DMS114 treated with DMSO at 0.1 percent for 48 hours (cell line): ENCODE results near the gene CRB3.
"Not testable (repeated sequence)": the region's sequence is repeated elsewhere in the genome, so short reads cannot be mapped to it uniquely, and the experiment has no call there.

ENCODE experiments used
- DNase-seq: peaks from one replicate; lab custom pipeline; 2025; ENCODE audit not compliant: unreplicated experiment; lab: John Stamatoyannopoulos, UW

The CRB3 gene

DNA sequence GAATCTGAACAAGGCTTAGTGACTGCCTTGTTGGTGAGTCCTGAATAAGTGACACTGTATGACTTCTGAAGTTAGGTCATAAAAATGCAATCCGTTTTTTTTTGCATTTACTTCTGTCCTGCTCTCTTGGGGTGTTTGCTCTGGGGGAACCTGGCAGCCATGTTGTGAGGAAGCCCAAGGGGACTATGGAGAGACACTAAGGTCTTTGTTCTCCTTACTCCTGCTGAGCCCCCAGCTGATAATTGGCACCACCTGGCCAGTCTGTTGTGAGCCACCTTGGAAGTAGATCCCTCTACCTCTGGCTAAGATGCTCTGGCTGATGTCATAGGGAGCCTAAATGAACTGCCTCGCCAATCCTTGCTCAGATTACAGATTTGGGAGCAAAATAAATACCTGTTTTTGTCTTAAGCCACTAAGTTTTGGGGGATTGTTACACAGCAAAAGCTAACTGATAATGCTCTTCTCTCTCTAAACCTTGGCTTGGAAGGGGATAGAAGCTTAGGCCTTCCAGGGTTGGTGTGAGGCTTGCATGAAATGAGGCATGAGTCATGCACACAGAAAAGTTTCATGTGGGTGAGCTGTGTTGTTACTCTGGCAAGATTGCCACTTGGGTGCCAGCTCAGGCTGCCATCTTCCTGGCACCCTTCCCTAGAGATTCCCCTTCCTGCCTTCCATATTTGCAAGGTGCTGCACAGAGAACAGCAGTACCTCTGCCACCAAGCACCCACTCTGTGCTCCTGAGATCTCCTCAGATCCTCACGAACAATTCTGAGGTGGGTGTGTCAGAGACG lies 27.9 kb downstream of the CRB3 start:
- DNase-seq = no peak

DNA sequence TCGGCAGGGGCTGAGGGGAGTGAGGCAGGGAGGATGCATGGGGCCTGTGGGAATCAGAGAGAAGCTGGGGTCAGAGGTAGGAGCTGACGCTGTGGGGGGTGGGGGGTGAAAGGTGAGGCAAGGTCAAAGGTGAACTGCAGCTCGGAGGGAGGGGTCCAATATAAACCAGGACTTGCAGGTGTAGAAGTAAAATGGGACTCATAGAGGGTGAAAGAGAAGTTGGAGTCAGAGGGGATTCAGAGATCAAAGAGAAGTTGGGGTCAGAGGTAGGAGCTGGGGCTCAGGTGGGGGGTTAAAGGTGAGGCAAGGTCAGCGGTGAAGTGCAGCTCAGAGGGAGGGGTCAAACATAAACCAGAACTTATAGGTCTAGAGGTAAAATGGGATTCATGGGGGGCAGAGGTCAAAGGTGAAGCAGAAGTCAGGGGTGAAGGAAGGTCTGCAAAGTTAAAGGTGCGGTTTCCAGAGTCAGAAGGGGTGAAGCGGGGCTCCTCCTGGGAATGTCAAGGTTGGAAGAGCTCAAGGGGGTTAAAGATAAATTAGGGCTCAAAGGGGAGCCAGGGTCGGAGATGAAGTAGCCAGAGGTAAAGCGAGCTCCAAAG lies 30.5 kb downstream of the CRB3 start:
- DNase-seq = no peak

DNA sequence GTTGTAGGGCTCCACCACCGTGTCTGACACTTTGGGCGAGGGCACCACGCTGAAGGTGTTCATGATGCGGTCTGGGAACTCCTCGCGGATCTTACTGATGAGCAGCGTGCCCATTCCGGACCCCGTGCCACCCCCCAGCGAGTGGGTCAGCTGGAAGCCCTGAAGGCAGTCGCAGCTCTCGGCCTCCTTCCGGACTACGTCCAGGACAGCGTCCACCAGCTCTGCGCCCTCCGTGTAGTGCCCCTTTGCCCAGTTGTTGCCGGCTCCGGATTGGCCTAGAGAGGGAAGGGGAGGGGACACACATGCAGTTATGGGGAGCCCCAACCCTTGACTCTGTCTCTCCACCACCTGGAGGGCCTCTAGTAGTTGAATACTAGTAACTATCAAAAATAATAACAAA lies 31.9 kb downstream of the CRB3 start:
- no peak for DNase-seq

DNA sequence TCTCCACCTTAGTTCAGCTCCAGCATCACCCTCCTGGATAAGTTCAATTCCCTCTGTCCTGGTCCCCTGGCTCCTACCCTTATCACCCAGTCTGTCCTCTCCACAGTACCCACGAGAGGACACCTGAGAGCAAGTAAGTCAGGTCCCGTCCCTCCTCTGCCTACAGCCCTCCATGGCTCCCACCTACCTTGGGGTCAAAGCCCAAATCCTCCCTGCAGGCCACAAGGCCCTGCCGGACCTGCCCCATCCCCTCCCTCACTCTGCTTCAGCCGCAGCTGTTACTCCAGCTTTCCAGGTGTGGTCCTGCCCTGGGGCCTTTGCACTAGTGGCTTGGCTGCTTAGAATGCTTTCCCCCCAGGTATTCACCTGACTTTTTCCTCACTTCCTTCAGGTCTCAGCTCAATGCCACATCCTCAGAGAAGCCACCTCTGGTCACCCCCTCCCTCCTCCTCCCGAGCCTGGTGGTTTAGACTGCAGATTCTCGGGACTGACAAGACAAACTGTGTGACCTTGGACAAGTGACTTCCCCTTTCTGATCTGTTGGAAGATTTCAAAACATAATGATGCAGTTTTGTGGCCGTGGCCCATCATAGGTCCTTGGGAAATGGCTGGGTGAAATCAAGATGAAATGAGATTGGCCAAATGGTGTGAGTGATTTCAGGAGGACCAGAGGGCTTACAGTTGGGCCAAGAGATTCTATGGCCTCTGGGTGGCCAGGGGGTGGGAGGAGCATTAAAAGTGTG lies 34.4 kb downstream of the CRB3 start:
- DNase-seq = no peak

DNA sequence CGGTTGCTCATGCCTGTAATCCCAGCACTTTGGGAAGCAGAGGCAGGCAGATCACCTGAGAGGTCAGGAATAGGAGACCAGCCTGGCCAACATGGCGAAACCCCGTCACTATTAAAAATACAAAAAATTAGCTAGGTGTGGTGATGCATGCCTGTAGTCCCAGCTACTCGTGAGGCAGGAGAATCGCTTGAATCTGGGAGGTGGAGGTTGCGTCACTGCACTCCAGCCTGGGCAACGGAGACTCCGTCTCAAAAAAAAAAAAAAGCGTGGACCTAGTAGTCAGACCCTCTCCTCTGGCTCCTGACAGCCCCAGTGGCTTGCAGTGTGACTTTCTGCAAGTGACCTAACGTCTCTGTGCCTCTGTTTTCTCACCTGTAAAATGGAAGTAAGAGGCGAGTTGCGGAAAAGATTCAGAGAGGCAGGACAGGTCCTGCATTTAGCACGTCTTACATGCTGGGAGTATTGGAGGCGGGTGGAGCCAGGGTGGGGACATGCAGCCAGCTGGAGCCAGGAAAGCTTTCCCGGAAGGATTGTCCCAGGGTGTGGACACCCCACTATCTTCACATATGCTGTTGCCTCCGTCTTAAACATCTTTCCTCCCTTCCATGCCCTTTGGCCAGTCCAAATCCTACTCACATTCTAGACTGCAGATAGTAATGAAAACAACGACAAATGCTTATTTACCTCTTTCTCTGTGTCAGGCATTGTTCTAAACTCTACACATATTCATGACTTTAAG lies 35.1 kb downstream of the CRB3 start:
- DNase-seq = no peak

DNA sequence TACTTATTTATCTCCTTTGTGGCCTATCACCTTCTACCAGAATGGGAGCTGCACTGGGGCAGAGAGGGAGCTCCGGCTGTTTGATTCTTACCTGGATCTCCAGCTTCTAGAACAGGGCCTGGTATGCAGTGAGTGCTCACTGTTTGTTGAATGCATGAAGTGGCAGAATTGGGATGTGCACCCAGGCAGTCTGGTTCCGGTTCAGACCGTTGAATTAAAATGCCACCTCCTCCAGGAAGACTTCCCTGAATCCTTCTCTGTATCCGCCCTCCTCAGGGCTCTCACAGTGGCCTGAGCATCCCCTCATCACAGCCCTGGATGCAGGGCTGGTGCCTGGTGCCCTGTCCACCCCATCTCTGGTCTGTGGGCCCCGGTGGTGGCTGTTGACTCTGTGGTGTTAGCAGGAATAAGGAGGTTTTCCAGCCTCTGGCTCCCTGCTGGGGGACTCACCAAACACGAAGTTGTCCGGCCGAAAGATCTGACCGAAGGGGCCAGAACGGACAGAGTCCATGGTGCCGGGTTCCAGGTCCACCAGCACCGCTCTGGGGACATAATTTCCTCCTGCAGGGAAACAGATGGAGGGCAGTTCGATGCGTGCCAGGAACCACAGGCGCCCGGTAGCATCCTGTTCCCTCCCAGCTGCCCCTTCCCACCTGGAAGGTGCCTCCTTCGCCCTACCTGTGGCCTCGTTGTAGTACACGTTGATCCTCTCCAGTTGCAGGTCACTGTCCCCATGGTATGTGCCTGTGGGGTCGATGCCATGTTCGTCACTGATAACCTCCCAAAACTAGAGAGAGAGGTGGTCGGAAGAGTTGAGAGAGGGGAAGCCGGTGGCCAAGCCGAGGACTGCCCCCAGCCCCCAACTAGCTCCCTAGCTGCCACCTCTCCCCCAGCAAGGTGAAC lies 37.0 kb downstream of the CRB3 start:
- no peak for DNase-seq

DNA sequence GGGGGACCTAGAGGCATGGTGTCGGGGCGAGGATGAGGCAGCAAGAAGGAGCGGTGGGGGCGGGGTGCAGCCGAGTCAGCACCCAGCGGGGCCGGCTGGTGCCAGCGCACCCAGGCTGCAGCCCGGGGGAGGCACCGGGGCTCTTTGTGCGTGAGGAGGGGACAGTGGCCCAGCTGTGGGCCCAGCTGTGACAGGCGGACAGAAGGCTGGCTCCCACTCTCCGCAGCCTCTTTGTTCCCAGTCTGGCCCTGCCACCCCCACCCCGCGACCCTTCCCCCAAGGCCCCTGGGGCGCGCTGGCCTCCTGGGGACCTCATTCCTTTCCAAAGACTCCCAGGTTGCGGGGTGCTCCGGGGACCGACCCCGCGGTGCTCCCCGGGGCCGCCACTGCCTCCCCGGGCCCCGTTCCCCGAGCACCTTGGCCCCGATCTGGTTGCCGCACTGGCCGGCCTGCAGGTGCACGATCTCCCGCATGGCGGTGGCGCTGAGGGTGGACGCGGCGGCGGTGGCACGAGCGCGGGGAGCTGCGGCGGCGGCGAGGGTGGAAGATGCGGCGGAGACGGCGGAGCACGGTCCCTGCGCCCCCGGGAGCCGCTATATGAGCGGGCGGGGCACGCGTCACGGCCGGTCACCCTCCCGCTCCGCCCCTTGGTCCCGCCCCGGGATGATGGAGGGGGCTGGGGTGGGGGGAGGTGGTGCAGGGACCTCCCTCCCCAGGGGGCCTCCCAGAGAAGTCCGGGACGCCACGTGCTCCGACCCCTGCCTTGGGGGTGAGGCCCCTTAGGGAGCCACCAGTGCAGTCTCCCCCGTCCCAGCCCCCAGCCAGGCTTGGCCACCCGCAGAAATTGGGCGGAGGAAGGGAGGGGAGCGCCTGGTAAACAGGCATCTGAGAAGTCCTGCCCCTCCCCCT lies 37.9 kb downstream of the CRB3 start, which contains the start of gene TUBB4A:
TUBB4A (minus strand) TSS at position 570 of the 909 bp plus-strand sequence; CDS start at position 473, 97 bp downstream.
- DNase-seq = no peak

DNA sequence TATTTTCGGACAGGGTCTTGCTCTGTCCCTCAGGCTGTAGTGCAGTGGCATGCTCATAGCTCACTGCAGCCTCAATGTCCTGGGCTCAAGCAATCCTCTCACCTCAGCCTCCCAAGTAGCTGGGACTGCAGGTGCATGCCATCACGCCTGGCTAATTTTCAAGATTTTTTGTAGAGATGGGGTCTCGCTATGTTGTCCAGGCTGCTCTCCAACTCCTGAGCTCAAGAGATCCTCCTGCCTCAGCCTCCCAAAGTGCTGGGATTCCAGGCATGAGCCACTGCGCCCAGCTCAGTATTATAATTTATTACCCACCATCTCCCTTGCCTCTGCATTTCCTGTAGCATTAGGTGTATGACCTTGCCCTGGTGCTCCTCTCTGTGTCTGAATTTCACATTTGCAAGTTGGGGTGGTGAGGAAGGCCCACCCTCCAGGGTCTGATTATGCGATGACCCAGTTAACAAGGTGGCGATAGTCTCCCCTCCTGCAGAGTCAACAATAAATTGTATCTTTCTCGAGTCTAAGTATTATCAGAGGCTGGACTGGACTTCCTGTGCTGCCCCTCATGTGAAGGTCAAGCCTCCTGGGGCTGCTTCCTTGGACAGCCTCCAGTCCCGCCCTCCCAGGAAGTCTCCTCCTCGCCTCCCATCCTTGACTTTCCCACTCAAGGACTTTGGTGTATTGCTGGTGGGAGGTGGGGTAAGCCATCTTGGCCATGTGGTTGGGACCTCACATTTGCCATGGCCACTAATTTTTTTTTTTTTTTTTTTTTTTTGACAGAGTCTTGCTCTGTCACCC lies 39.5 kb downstream of the CRB3 start:
- DNase-seq = no peak

DNA sequence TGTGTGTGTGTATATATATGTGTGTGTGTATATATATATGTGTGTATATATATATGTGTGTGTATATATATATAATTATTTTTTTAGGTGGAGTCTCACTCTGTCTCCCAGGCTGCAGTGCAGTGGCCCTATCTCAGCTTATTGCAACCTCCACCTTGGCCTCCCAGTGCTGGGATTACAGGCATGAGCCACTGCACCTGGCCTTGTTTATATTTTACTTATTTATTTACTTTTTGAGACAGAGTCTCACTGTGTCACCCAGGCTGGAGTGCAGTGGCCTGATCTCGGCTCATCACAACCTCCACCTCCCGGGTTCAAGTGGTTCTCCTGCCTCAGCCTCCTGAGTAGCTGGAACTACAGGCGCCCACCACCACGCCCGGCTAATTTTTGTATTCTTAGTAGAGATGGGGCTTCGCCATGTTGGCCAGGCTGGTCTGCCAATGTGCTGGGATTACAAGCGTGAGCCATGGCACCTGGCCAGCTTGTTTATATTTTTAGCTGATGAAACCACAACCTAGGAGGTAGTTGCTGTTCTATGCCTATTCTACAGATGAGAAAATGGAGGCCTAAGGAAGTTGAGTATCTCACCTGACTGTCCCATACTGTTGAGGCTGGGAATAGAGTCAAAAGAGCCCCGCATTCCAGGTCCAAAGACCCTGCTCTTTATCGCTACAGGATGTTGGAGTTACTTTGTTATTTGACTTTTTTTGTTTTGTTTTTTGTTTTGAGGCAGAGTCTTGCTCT lies 44.1 kb downstream of the CRB3 start:
- not testable (repeated sequence) for DNase-seq

DNA sequence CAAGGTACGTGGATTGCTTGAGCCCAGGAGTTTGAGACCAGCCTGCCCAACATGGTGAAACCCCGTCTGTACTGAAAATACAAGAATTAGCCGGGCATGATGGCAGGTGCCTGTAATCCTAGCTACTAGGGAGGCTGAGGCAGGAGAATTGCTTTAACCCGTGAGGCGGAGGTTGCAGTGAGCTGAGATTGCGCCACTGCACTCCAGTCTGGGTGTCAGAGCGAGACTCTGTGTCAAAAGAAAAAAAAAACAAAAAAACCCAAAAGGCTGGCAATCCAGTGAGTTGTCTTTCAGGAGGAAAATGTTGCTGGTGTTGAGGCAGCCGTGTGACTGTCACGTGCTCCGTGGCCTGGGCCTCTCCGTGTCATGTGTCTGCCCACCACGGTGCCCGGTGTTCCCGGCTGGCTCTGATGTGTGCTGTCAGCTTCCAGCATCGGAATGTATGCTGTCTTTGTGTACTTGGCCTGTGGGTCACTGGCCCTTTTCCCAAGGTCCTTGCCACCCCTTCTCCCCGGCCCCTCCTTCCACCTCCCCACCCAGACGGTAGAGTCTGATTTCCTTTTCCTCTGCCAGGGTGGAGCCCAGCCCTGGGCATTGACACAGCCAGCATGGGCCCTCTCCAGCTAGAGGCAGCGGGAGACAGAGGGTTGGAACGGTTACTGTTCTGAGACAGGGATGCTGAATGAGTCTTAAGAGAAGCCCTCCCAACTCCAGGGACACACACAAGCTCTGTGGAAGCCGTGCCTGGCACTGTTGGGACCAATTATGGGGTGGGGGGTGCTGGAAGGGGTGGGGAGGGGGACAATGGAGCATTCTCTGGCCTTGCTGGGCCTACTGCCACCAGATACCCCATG lies 45.3 kb downstream of the CRB3 start:
- DNase-seq = no peak

DNA sequence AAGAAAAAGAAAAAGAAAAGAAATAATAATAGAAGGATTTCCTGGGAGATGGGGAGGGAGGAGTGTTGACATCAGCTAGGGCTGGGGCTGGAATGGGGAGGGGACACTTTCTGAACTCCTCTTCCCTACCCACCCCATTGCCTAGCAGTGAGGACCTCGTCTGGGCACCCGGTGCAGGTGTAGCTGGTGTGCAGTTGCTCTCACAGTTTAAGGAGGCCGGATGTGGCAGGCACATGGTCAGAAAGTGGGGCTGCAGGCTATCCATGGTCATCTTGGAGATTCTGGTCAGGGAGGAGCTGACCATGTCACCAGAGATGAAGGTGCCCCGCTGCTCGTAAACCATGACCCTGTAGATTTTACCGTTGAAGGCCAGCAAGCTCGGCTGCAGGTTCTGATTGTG lies 46.5 kb downstream of the CRB3 start:
- no peak for DNase-seq

DNA sequence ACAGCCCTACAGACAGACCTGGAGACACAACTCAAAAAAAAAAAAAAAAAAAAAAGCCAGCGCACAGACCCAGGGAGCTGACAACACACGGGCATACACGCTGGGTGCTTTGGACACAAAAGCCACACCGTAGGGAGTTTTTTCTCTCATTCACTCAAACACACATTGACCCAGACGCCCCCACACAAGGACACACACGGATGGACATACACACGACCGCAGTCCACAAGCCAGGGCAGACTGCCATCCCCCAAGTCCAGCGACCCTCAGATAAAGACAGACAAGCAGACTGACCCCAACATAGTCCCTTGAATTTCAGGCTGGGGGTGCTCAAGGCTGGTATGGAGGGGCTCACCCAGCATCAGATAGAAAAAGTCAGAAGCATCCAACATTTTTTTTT lies 50.0 kb downstream of the CRB3 start:
- DNase-seq = no peak

DNA sequence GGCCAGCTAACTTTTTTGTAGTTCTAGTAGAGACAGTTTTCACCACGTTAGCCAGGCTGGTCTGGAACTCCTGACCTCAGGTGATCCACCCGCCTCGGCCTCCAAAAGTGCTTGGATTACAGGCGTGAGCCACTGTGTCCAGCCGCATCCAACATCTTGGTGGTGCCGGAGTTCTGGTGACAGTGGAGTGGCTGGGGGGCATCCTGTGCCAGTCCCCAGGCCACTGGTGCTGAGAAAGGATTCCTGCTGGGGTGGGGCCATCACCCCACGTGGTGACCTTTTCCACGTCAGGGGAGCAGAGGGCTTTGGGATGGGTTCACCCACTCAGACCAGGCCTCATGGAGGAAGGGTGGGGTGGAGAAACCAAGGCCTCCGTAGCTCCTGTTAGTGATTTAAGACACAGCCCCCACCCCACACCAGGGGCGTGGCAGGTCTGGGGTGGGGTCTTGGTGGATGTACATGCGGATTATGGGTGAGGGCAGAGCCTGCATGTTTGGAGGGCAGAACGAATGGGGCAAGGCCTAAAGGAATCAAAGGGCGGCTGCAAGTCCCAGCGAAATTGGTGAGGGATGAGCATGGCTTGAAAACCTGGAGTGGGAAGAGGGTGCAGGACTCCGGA lies 51.0 kb downstream of the CRB3 start:
- DNase-seq = no peak

DNA sequence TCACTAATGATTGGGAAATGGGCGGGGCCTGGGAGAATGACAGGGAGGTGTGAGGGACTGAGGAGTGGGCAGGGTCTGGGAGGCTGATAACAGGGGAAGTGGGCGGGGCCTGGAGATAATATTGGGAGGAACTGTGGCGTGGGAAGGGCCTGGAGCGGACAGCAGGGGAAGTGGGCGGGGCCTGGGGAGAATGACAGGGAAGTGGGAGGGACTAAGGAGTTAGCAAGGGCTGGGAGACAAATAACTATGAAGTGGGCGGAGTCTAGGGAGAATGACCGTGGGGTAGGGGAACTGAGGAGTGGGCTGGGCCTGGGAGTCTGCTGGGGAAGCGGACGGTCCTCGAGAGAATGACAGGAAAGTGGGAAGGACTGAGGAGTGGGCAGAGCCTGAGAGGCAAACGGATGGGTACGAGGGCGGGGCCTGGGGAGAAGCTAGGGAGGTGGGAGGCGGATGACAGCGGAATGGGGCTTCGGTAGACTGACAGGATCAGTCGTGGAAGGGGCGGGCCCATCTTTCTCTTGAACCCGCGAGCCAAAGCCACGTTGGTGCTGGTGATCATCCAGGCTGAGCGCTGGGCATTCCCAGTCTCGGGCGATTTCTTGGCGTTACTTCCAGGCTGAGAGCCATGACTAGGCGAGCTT lies 52.1 kb downstream of the CRB3 start:
- peak; percentile 92 for DNase-seq
